Liver (tissue), 9 donors: ENCODE results near the gene ERBB3. TPM values are rescaled to one million over a fixed set of nuclear protein-coding genes. Genes with fewer than 3 reads are reported as not detected.
"Not testable (repeated sequence)": the region's sequence is repeated elsewhere in the genome, so short reads cannot be mapped to it uniquely, and the experiment has no call there.

Experiments used
- DNase-seq: peaks from one replicate; pipeline ENCODE4 v3.0.0-alpha.2; 2017; ENCODE audit warnings: low spot score
- H3K27ac ChIP-seq, 2 donors: one replicate each; pipeline ENCODE4 v1.7.0; 2013; ENCODE audit warnings: inconsistent platforms in 2 of 2, low read length in 2 of 2, control low read depth in 1 of 2, low read depth in 1 of 2, mild to moderate bottlenecking in 1 of 2
- H3K27me3 ChIP-seq, 4 donors: one replicate each; pipeline versions ENCODE4 v1.6.1 to v1.7.0; 2013; ENCODE audit warnings: low read length in 3 of 4, inconsistent platforms in 1 of 4, mild to moderate bottlenecking in 1 of 4, moderate library complexity in 1 of 4; ENCODE audit not compliant: control insufficient read depth in 4 of 4, insufficient read depth in 4 of 4
- H3K36me3 ChIP-seq, 4 donors: one replicate each; pipeline versions ENCODE4 v1.6.1 to v1.7.0; 2013; ENCODE audit warnings: low read length in 3 of 4, mild to moderate bottlenecking in 3 of 4, low read depth in 1 of 4, moderate library complexity in 1 of 4; ENCODE audit not compliant: control insufficient read depth in 4 of 4, insufficient read depth in 3 of 4
- H3K4me1 ChIP-seq, 4 donors: one replicate each; pipeline versions ENCODE4 v1.6.1 to v1.7.0; 2013; ENCODE audit warnings: low read length in 3 of 4, mild to moderate bottlenecking in 3 of 4, moderate library complexity in 1 of 4; ENCODE audit not compliant: control insufficient read depth in 4 of 4, insufficient read depth in 4 of 4
- H3K4me3 ChIP-seq, 3 donors: one replicate each; pipeline versions ENCODE4 v1.6.1 to v1.7.0; 2013; ENCODE audit warnings: low read length in 3 of 3, control low read depth in 1 of 3, low read depth in 1 of 3, mild to moderate bottlenecking in 1 of 3
- H3K9ac ChIP-seq, 2 donors: one replicate each; pipeline ENCODE4 v1.7.0; 2013; ENCODE audit warnings: low read length in 2 of 2, mild to moderate bottlenecking in 2 of 2, moderate library complexity in 2 of 2, control low read depth in 1 of 2, low read depth in 1 of 2
- H3K9me3 ChIP-seq, 4 donors: one replicate each; pipeline versions ENCODE4 v1.6.1 to v1.7.0; 2013; ENCODE audit warnings: low read length in 3 of 4; ENCODE audit not compliant: control insufficient read depth in 4 of 4
- ATF3 ChIP-seq: IDR thresholded peaks from 2 replicates; pipeline ENCODE4 v1.6.1; 2016; ENCODE audit warnings: antibody characterized with exemption
- CTCF ChIP-seq: fragments of 150-350 bp; IDR thresholded peaks from 2 replicates; pipeline ENCODE4 v1.5.1; 2017; ENCODE audit warnings: improper control_type of control experiment, low read depth, low read length; ENCODE audit not compliant: missing input control
- EGR1 ChIP-seq, 2 donors: IDR thresholded peaks; 2 replicates each; pipeline ENCODE4 v1.6.1; 2016 to 2018; ENCODE audit warnings: antibody characterized with exemption in 2 of 2, low read depth in 2 of 2
- FOXA1 ChIP-seq: IDR thresholded peaks from 2 replicates; pipeline ENCODE4 v1.6.1; 2016; ENCODE audit warnings: antibody characterized with exemption
- FOXA2 ChIP-seq: IDR thresholded peaks from 2 replicates; pipeline ENCODE4 v1.6.1; 2016; ENCODE audit warnings: antibody characterized with exemption
- GABPA ChIP-seq, 2 donors: IDR thresholded peaks in 1 of 2; conservative IDR thresholded peaks in 1 of 2; 2 replicates each; pipeline ENCODE4 v1.6.1; 2016; ENCODE audit warnings: antibody characterized with exemption in 2 of 2, mild to moderate bottlenecking in 1 of 2, moderate library complexity in 1 of 2
- HNF4A ChIP-seq, 2 donors: conservative IDR thresholded peaks; 2 replicates each; pipeline ENCODE4 v1.6.1; 2016; ENCODE audit warnings: antibody characterized with exemption in 2 of 2, mild to moderate bottlenecking in 2 of 2
- HNF4G ChIP-seq: IDR thresholded peaks from 2 replicates; pipeline ENCODE4 v1.6.1; 2016; ENCODE audit warnings: antibody characterized with exemption
- JUND ChIP-seq, 2 donors: IDR thresholded peaks; 2 replicates each; pipeline ENCODE4 v1.6.1; 2016; ENCODE audit warnings: antibody characterized with exemption in 2 of 2
- MAX ChIP-seq: IDR thresholded peaks from 2 replicates; pipeline ENCODE4 v1.6.1; 2016; ENCODE audit warnings: antibody characterized with exemption
- NR2F2 ChIP-seq: IDR thresholded peaks from 2 replicates; pipeline ENCODE4 v1.6.1; 2016; ENCODE audit warnings: antibody characterized with exemption
- RAD21 ChIP-seq, 2 donors: IDR thresholded peaks; 2 replicates each; pipeline ENCODE4 v1.6.1; 2016; ENCODE audit warnings: antibody characterized with exemption in 2 of 2, mild to moderate bottlenecking in 2 of 2
- REST ChIP-seq: IDR thresholded peaks from 2 replicates; pipeline ENCODE4 v1.6.1; 2016; ENCODE audit warnings: antibody characterized with exemption, mild to moderate bottlenecking
- RXRA ChIP-seq, 2 donors: IDR thresholded peaks; 2 replicates each; pipeline ENCODE4 v1.6.1; 2017 to 2018; ENCODE audit warnings: antibody characterized with exemption in 2 of 2, mild to moderate bottlenecking in 1 of 2
- SP1 ChIP-seq: IDR thresholded peaks from 2 replicates; pipeline ENCODE4 v1.6.1; 2018; ENCODE audit warnings: antibody characterized with exemption, mild to moderate bottlenecking
- TAF1 ChIP-seq: conservative IDR thresholded peaks from 2 replicates; pipeline ENCODE4 v1.6.1; 2016; ENCODE audit warnings: antibody characterized with exemption, mild to moderate bottlenecking
- YY1 ChIP-seq: IDR thresholded peaks from 2 replicates; pipeline ENCODE4 v1.6.1; 2016; ENCODE audit warnings: antibody characterized with exemption, mild to moderate bottlenecking
- ZBTB33 ChIP-seq: IDR thresholded peaks from 2 replicates; pipeline ENCODE4 v1.6.1; 2016; ENCODE audit warnings: antibody characterized with exemption
- WGBS: extraction: QIAGEN DNeasy Blood & Tissue Kit; methylation state at CpG from one replicate; pipeline ENCODE4 v1.1.7; 2013; 5-methylcytosine and 5-hydroxymethylcytosine counted together
- polyA plus RNA-seq, 2 donors: library from polyadenylated mRNA; stranded (reverse) in 1 of 2; unstranded in 1 of 2; fragments of 200-250 nt in 1 of 2; fragments of >200 nt in 1 of 2; fragmentation: Nextera tagmentation in 1 of 2; extraction: Ambion mirVana in 1 of 2; gene quantifications; one replicate each; pipeline versions ENCODE4 v1.2.1 to v1.2.3, GENCODE V29; 2013 to 2015
- total RNA-seq, 2 donors: library from RNA; depleted of rRNA; stranded (reverse); fragments of >200 nt; gene quantifications; one replicate each; pipeline ENCODE4 v1.2.3, GENCODE V29; 2014
- donor health status: healthy.
- donor health status: healthy.
- donor health status: healthy.
- donor health status: healthy.
- donor health status: healthy.

ERBB3 gene
- total and polyA plus RNA-seq, 4 donors, result 32.4 to 141 (median 51.6) TPM

- Histone ChIP-seq H3K4me1 (peaks cover 2 to 39% (median 29%) of the 10 kb centered on the region in 4 donors), H3K27ac (peak within 1 kb of the TSS; percentile 99 to 100), H3K4me3 (peak within 1 kb of the TSS; percentile 80 to 100 (median 99)), H3K27me3 (no peaks in the 10 kb centered on the region), H3K36me3 (peaks cover 4 to 24% (median 16%) of the 10 kb centered on the region in 4 donors), H3K9me3 (no peaks in the 10 kb centered on the region), H3K9ac (peak within 1 kb of the TSS; percentile 96 to 98)
- peak; percentile 89 for DNase-seq
- under 1% methylated on average over 50 of the region's 50 CpGs for WGBS
- TF ChIP-seq RAD21 (IDR thresholded peaks at IDR 0.05) (peak; percentile 33 to 66), ZBTB33 (peak; percentile 86), REST (peak; percentile 94), FOXA2 (no peak), GABPA (IDR thresholded peaks at IDR 0.05 in 1 of 2, conservative IDR thresholded peaks at IDR 0.05 in 1 of 2) (peak; percentile 74 to 96), NR2F2 (peak; percentile 16), CTCF (peak; percentile 7), ATF3 (no peak), YY1 (peak; percentile 95), HNF4G (no peak), EGR1 (IDR thresholded peaks at IDR 0.05; ENCODE audit: low read depth in 2 of 2) (peak in 1 of 2 donors; percentile 64), TAF1 (peak; percentile 99), JUND (IDR thresholded peaks at IDR 0.05) (peak; percentile 23 to 53), FOXA1 (no peak), HNF4A (conservative IDR thresholded peaks at IDR 0.05) (peak; percentile 37 to 72), RXRA (IDR thresholded peaks at IDR 0.05) (peak; percentile 44 to 46), MAX (peak; percentile 87), SP1 (peak; percentile 78)
Measured at GRCh38 chr12:56041552-56042429, 38.2 kb upstream of the ERBB3 start, which contains the start of gene RPS26. Gene RPS26 (plus strand): TSS chr12:56041918. CDS start chr12:56042167, 249 bp downstream.

- H3K9ac ChIP-seq, result peak overlapping the region; percentile 96 to 98
- DNase-seq, H3K27me3 ChIP-seq, H3K9me3 ChIP-seq: not testable (repeated sequence)
- peak overlapping the region; percentile 80 to 100 (median 99) for H3K4me3 ChIP-seq
- peaks cover 4 to 24% (median 16%) of the 10 kb centered on the region in 4 donors for H3K36me3 ChIP-seq
- H3K4me1 ChIP-seq, result peaks cover 2 to 34% (median 24%) of the 10 kb centered on the region in 4 donors
- H3K27ac ChIP-seq, result peak overlapping the region; percentile 99 to 100
- 2% methylated on average over 20 of the region's 20 CpGs for WGBS
Measured at GRCh38 chr12:56042430-56042813, 37.5 kb upstream of the ERBB3 start.
